ENCODE measurements around the gene LACTBL1.
"Not testable (repeated sequence)": the region's sequence is repeated elsewhere in the genome, so short reads cannot be mapped to it uniquely, and the experiment has no call there.

The LACTBL1 gene

DNA sequence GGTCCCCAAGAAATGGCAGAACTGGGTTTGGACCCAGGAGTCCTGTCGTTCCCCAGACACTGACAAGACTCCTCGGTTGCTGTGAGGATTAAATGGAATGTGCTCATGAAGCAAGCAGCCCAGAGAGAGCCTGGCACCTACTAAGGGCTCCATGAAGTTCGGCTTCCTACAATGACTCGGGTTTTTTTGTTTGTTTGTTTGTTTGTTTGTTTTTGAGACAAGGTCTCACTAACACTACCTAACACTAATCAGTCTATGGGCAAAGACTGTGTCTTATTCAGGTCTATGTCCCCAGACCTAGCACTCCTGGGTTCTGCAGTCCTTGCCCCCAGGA, 3.4 kb upstream of the LACTBL1 start:
- no peak for DNase-seq

DNA sequence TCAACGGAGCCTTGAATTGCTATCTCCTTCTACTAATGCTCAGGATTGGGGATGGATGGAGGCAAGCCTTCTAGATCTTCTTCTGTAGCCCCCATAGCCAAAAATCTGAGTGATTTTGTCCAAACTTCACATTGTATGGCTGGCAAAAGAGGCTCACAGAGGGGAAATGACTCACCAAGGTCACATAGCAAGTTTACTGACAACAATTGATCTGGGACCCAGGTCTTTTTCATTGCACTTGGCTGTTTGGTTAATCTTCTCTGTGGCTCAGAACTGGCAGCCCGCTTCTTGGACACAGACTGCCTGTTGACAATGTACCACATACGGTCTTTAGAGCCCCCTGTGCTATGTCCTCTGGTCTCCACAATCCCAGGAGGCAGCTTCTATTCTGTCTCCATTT, 3.0 kb upstream of the LACTBL1 start:
- no peak for DNase-seq

GRCh38 chr1:22971611-22972405, 858 bp downstream of the LACTBL1 start:
- DNase-seq: no peak

GRCh38 chr1:22971161-22971560, 1.5 kb downstream of the LACTBL1 start:
- DNase-seq: no peak

- no peak for DNase-seq
Measured at GRCh38 chr1:22970096-22970495, 2.6 kb downstream of the LACTBL1 start.

GRCh38 chr1:22969304-22969709, 3.4 kb downstream of the LACTBL1 start:
- DNase-seq: peak; percentile 73

GRCh38 chr1:22967833-22968232, 4.8 kb downstream of the LACTBL1 start:
- DNase-seq: no peak

DNA sequence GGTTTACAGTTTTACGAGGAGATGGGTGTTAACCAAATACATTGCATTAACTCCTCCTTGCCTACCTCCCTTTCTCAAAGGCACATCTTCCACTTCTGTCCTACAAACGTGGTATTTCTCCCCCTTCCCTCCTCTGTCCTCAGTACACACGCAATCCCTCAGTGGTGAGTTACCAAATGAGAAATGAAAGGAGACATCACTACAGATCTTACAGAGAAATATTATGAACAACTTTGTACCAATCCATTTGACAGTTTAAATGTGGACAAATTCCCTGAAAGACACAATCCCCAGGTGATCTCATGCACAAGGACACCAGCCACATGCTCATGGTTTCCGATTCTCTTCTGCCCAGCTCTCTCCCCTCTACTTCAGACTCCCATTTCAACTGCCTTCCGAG, 6.4 kb downstream of the LACTBL1 start:
- no peak for DNase-seq

DNA sequence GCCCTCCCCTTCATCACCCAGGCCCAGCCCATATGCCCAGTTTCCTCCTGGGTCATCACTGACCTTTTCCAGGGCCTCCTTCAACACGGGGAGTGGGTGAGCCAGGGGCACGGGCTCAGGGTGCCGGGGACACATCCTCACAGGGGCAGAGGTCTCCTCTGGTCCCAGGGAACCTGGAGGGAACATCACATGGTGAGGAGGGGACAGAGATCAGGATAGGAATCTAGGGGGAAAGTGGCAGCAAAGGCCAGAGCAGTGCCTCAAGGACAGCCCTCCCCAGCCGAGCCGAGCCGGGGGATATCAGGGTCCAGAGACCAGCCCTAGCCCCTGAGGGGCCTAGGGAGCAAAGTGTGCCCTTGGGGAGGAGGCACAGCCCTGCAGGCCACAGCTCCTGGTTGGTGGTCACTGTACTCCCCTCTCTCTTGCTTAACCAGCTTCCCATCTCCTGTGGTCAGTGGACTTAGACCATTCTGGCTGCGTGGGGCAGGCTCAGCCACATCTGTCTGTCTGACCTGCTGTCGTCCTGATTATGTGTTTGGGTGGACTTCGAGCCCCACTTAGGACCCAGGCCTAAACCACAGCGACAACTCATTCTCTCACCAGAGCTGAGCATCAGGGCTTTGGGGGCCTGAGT, 9.5 kb downstream of the LACTBL1 start:
- DNase-seq: no peak

GRCh38 chr1:22962558-22962957, 10.1 kb downstream of the LACTBL1 start:
- no peak for DNase-seq

DNA sequence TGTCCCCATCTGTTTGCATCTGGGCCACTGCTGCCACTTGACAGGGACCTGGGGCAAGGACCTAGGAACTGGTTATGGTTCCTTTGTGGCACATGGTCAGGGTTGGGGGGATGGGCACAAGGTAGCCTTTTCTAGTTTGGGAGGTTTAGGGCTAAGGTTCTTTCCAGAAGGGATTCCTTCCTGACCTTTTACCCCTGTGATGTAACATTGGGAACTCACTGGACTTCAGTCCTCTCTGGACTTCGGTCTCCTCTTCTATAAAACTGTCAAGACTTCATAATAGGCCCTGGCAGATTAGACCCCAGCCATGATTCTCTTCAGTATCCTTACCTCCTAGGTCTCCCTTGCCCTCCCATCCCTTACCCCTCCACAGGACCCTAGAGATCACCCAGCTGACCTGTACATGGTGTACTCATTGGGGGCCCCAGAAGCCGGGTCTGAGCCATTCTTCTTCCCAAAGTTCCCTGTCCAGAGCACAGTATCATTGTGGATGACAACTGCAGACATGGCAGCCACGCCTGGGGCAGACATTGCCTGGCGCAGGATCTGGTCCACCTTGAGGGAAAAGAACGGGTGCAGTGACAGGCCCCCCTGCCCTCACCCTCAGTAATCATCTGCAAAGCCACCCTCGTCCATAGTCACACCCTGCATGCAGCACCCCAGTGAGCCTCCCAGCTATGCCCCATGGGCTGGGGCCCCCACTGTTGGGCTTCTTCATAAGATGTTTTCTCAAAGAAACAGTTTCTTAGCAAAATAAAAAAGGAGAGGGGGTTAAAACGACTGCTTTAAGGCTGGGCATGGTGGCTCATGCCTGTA, 12.9 kb downstream of the LACTBL1 start:
- no peak for DNase-seq

DNA sequence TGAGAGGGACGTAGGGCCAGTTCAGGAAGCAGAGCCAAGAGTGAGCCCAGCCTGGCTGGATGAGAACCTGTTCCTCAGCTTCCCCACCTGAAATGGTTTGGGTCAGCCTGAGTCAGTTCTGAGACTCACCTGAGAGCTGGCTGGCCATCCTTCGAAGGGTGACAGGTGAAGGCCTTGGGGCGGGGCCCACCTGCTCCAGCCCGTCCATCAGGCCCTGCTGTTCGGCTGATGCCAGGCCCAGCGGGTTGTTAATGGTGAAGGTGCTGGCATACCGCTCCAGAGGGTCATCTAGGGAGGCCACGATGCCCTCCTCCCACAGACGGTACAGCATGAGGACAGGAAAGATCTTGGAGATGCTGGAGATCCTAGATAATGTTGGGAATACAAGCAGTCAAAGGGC, 14.1 kb downstream of the LACTBL1 start:
- no peak for DNase-seq

DNA sequence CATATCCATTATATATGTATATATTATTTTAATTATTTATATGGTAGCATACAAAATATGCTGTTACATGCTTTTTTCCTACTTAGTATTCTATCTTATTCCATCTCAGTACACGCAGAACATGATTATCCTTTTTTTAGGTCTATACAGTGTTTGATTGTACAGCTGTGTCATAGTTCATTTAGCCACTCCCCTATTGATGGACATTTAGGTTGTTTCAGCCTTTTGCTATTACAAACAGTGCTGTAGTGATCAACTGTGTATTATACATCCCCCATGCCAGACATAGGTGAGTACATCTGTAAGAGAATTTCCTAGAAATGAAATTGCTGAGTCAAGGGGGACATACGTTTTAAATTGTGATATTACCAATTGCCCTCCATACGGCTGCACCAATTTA, 15.6 kb downstream of the LACTBL1 start:
- DNase-seq: no peak

GRCh38 chr1:22955146-22955545, 17.5 kb downstream of the LACTBL1 start:
- no peak for DNase-seq

DNA sequence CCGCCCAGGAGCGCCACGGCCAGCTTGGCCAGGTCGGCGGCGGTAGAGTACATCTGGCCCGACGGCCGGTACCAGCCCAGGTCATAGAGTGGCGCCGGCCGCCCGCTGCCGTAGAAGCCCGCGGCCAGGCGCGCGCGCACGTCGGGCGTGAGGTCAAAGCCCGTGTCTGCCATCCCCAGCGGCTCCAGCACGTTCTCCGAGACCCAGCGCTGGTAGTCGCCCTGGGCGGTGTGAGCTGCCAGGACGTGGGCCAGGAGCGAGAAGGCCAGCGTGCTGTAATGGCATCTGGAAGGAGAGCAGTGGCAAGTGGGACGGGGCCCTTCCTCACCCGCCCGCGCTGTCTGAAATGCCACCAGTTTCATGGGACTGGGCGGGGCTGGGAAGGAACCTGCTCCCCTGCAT, 18.9 kb downstream of the LACTBL1 start:
- DNase-seq: no peak

GRCh38 chr1:22953057-22953739, 19.5 kb downstream of the LACTBL1 start:
- DNase-seq: no peak

GRCh38 chr1:22952694-22953056, 20.0 kb downstream of the LACTBL1 start:
- no peak for DNase-seq

- no peak for DNase-seq
Measured at GRCh38 chr1:22951796-22952195, 20.9 kb downstream of the LACTBL1 start.

DNA sequence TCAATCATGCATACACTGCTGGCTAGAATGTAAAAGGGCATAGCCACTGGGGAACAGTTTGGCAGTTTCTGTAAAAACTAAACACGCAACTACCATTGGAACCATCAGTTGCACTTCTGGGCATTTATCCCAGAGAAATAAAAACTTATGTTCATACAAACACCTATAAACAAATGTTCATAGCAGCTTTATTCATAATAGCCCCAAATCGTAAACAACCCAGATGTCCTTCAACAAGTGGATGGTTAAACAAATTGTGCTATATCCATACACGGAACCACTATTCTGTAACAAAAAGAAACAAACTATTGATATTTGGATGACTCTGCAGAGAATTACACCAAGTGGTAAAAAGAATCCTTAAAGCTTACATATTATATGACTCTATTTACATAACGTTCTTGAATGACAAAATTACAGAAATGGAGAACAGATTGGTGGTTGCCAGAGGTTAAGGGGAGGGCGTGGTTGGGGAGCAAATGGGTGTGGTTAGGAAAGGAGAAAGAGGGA, 22.8 kb downstream of the LACTBL1 start:
- DNase-seq: no peak

GRCh38 chr1:22945171-22945570, 27.5 kb downstream of the LACTBL1 start:
- DNase-seq: not testable (repeated sequence)

DNA sequence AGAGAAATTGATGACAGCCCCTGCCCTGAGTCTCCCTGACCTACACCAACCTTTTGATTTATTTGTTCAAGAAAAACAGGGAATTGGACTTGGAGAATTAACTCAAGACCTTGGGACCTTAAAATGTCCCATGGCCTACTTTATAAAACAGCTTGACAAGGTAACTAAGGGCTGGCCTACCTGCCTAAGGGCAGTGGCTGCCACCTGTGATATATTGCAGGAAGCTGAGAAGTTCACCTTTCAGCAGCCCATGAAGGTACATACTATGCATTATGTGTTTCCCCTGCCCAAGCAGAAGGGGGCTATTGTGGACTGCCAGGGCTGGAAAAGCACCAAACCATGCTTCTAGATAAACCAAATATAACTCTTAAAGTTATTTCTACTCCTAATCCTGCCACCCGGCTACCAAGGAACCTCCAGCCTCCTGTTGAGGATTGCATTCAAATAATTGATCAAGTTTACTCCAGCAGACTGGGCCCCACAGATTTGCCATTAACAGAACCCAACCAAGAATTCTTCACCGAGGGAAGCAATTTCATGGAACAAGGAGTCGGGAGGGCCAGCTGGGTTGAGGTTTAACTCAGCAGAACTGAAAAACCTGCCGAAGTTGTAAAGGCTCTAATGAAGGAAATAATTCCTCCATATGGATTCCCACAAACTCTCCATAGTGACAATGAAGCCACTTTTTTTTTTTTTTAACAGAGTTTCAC, 28.2 kb downstream of the LACTBL1 start:
- DNase-seq: no peak

GRCh38 chr1:22941257-22941656, 31.4 kb downstream of the LACTBL1 start:
- DNase-seq: no peak

- no peak for DNase-seq
Measured at GRCh38 chr1:22936681-22937080, 36.0 kb downstream of the LACTBL1 start.
